ENCODE results near the gene LOXL1. TPM values are rescaled to one million over a fixed set of nuclear protein-coding genes. Genes with fewer than 3 reads are reported as not detected.

LOXL1 gene
- total and polyA plus RNA-seq, 2 of the 4 experiments (the other 2 are of a cell fraction), result 148 to 332 TPM

- TF ChIP-seq CHD1 (IDR thresholded peaks at IDR 0.05; ENCODE audit: low read depth, low read length) (no peak), MAZ (IDR thresholded peaks at IDR 0.05; ENCODE audit: borderline replicate concordance, low read depth, low read length) (no peak)
Measured at GRCh38 chr15:73990250-73991005, 64.2 kb downstream of the LOXL1 start (continued).

GRCh38 chr15:73991260-73991659 is 65.0 kb downstream of the LOXL1 start:
- H3K4me2 ChIP-seq (ENCODE audit: low read depth, low read length), result peak overlapping the region; percentile 89
- H3K23ac ChIP-seq (ENCODE audit: low read depth, low read length), result peak overlapping the region; percentile 43; the same call in 1 of the 2 replicates
- peak overlapping the region; percentile 45 for H3K27ac ChIP-seq (ENCODE audit: insufficient read depth, low read length)
- H3K4ac ChIP-seq (ENCODE audit: low read depth, low read length), result peak overlapping the region; percentile 54
- no TSS peak for BruUV-seq (replicated peaks)
- no peak overlapping the region; the same call in 2 of the 3 replicates for H2BK15ac ChIP-seq (ENCODE audit: low read depth, low read length)
- H2AFZ ChIP-seq (replicated peaks; ENCODE audit: low read length, poor library complexity), result peak overlapping the region; percentile 91
- no peak for DNase-seq
- peak overlapping the region; percentile 88 for H2AK9ac ChIP-seq (replicated peaks; ENCODE audit: low read depth, low read length, poor library complexity)
- no peaks in the 10 kb centered on the region for H3K36me3 ChIP-seq (ENCODE audit: control insufficient read depth, insufficient read depth, low read length)
- H3K79me1 ChIP-seq (ENCODE audit: low read depth in 1 of 2, low read length in 2 of 2), result peaks cover 9 to 67% of the 10 kb centered on the region in 2 experiments; a peak in 3 of 4 replicates
- H2BK20ac ChIP-seq (ENCODE audit: low read depth, low read length), result no peak overlapping the region
- no peaks in the 10 kb centered on the region for H4K20me1 ChIP-seq (ENCODE audit: insufficient read depth, low read length)
- H3K27me3 ChIP-seq (ENCODE audit: control insufficient read depth, insufficient read depth, low read length), result no peaks in the 10 kb centered on the region
- H3K18ac ChIP-seq (ENCODE audit: low read depth, low read length), result no peak overlapping the region
- no peak overlapping the region for H4K5ac ChIP-seq (ENCODE audit: low read depth, low read length)
- no peak for TF ChIP-seq MAZ (IDR thresholded peaks at IDR 0.05; ENCODE audit: borderline replicate concordance, low read depth, low read length)
- TF ChIP-seq CHD1 (IDR thresholded peaks at IDR 0.05; ENCODE audit: low read depth, low read length), result no peak
- TF ChIP-seq MXI1 (IDR thresholded peaks at IDR 0.05; ENCODE audit: borderline replicate concordance, low read depth, low read length), result no peak
- H3K56ac ChIP-seq (ENCODE audit: extremely low read depth, insufficient read depth, low read length), result no peak overlapping the region
- H3K4me3 ChIP-seq (ENCODE audit: insufficient read depth, low read depth, low read length), result peak overlapping the region; percentile 51
- 67% methylated on average over 2 of the region's 5 CpGs; no CpG with 5 or more reads in 1 of the 2 experiments for WGBS, 2 experiments (ENCODE audit: extremely low coverage in 2 of 2, insufficient read length in 1 of 2)
- peak overlapping the region; percentile 55 for H3K9ac ChIP-seq (ENCODE audit: low read depth, low read length)
- peak overlapping the region; percentile 23; the same call in 1 of the 2 replicates for H4K91ac ChIP-seq (ENCODE audit: insufficient read depth, low read depth, low read length)
- in situ Hi-C loops (cut with MboI; ENCODE audit: low sequenced_read_pairs), result loop anchor here (5.0 kb wide), 1 partner anchor 46 kb away; no protein-coding TSS in a partner anchor
- ChIA-PET POLR2A (ENCODE audit: unreplicated experiment) (no interaction called here), CTCF (no interaction called here)
- no peak for ATAC-seq (ENCODE audit: low read depth)
- no peaks in the 10 kb centered on the region for H3K9me3 ChIP-seq (ENCODE audit: control insufficient read depth, insufficient read depth, low read length)
- H4K8ac ChIP-seq (ENCODE audit: low read depth in 2 of 2, low read length in 2 of 2), result peak overlapping the region in 1 of 2 experiments; percentile 53; a peak in 1 of 4 replicates
- intact Hi-C loops (cut with micrococcal nuclease), result loop anchor here (5.0 kb wide), 1 partner anchor 36 kb away; no protein-coding TSS in a partner anchor
- H3K14ac ChIP-seq (replicated peaks; ENCODE audit: low read depth, low read length), result 0 out of 2 replicates have a peak overlapping the region, but pooled peaks have one; percentile 30
- peaks cover 27% of the 10 kb centered on the region for H3K4me1 ChIP-seq (ENCODE audit: control insufficient read depth, insufficient read depth, low read length)
- dilution Hi-C loops (cut with HindIII; ENCODE audit: low sequenced_read_pairs, unreplicated experiment), result no loop called here
- no peak overlapping the region for H2BK120ac ChIP-seq (ENCODE audit: low read depth, low read length)
- peak overlapping the region; percentile 31 for H2BK5ac ChIP-seq (ENCODE audit: low read depth, low read length, poor library complexity, severe bottlenecking)
- H3K9me1 ChIP-seq (ENCODE audit: insufficient read depth, low read length), result peaks cover 36% of the 10 kb centered on the region
- peak overlapping the region; percentile 50 for H2AK5ac ChIP-seq (ENCODE audit: low read depth, low read length)
